HCT116 (cell line): ENCODE results near the gene TRIM66. TPM values are rescaled to one million over a fixed set of nuclear protein-coding genes. Genes with fewer than 3 reads are reported as not detected.

Experiments used
- ATAC-seq: fragments of 200-7000 bp; cut with Tn5 transposase; 2 replicates; pipeline ENCODE4 v1.9.1; 2020; ENCODE audit warnings: mild to moderate bottlenecking, moderate library complexity
- BruUV-seq: library from RNA; stranded (reverse); fragments of 400-500 nt; replicated peaks from 2 replicates; lab custom pipeline; 2021; lab: Mats Ljungman, UMichigan
- CTCF ChIA-PET: fragments of 300-600 bp; sonication (Branson Sonifier 250); formaldehyde crosslinking; loops from one replicate; lab custom pipeline; 2021; ENCODE audit warnings: antibody characterized with exemption; lab: Charles Lee
- POLR2A ChIA-PET: fragments of 300-600, 350-600 bp; sonication (Branson Sonifier 250); formaldehyde crosslinking; loops from one replicate; lab custom pipeline; 2021; ENCODE audit warnings: antibody characterized with exemption; lab: Charles Lee
- RAD21 ChIA-PET, 2 experiments: fragments of 300-600 bp; sonication (Branson Sonifier 250); formaldehyde crosslinking; loops; one replicate each; lab custom pipeline; 2023; ENCODE audit warnings: low total read pairs in 2 of 2; ENCODE audit not compliant: uncharacterized antibody in 2 of 2, unreplicated experiment in 2 of 2, low non-redundant PET in 1 of 2; lab: Charles Lee
- DNase-seq: peaks from one replicate; pipeline ENCODE4 v3.0.0-alpha.2; 2010; ENCODE audit warnings: low read depth, low spot score
- H2AFZ ChIP-seq: fragments of 200-600 bp; shearing (Covaris generic), sonication (generic); 2 replicates; pipeline ENCODE4 v1.6.1; 2017; ENCODE audit warnings: low read depth, mixed run types, mixed read lengths, antibody characterized with exemption, low read length; ENCODE audit not compliant: poor library complexity, severe bottlenecking
- H3K27ac ChIP-seq: 2 replicates; pipeline ENCODE4 v1.5.1; 2012; ENCODE audit warnings: low read depth, low read length
- H3K27me3 ChIP-seq: fragments of 200-600 bp; sonication (generic); 2 replicates; pipeline ENCODE4 v1.6.1; 2016; ENCODE audit warnings: mixed run types, low read length, mixed read lengths; ENCODE audit not compliant: insufficient read depth
- H3K36me3 ChIP-seq, 2 experiments: fragments of 200-500 bp in 1 of 2; fragments of 200-600 bp in 1 of 2; sonication (Bioruptor generic) in 1 of 2; sonication (generic) in 1 of 2; 2 replicates each; pipeline versions ENCODE4 v1.5.1 to v1.6.1; 2014 to 2016; ENCODE audit warnings: low read length in 2 of 2, inconsistent platforms in 1 of 2, mixed read lengths in 1 of 2, mixed run types in 1 of 2; ENCODE audit not compliant: insufficient read depth in 2 of 2, control insufficient read depth in 1 of 2
- H3K4me1 ChIP-seq, 2 experiments: fragments of 200-600 bp in 1 of 2; sonication (generic) in 1 of 2; 2 replicates each; pipeline versions ENCODE4 v1.5.1 to v1.6.1; 2012 to 2017; ENCODE audit warnings: low read length in 2 of 2, inconsistent platforms in 1 of 2, mild to moderate bottlenecking in 1 of 2, mixed read lengths in 1 of 2, mixed run types in 1 of 2, moderate library complexity in 1 of 2; ENCODE audit not compliant: insufficient read depth in 2 of 2, control insufficient read depth in 1 of 2
- H3K4me2 ChIP-seq: fragments of 200-600 bp; sonication (generic); 2 replicates; pipeline ENCODE4 v1.6.1; 2017; ENCODE audit warnings: mixed run types, low read length, mixed read lengths
- H3K4me3 ChIP-seq, 2 experiments: fragments of 200-600 bp in 1 of 2; sonication (generic) in 1 of 2; replicated peaks in 1 of 2; 2 replicates each; pipeline ENCODE4 v1.5.1; 2011 to 2016; ENCODE audit warnings: low read length in 2 of 2, control low read depth in 1 of 2, low read depth in 1 of 2, mild to moderate bottlenecking in 1 of 2, mixed read lengths in 1 of 2, mixed run types in 1 of 2
- H3K79me2 ChIP-seq: fragments of 200-600 bp; sonication (generic); 2 replicates; pipeline ENCODE4 v1.6.1; 2017; ENCODE audit warnings: mild to moderate bottlenecking, mixed run types, low read length, moderate library complexity, mixed read lengths; ENCODE audit not compliant: insufficient read depth
- H3K9ac ChIP-seq: fragments of 200-600 bp; sonication (generic); 2 replicates; pipeline ENCODE4 v1.6.1; 2016; ENCODE audit warnings: low read length, mixed read lengths
- H3K9me2 ChIP-seq: fragments of 200-600 bp; sonication (generic), shearing (Covaris generic); 2 replicates; pipeline ENCODE4 v1.6.1; 2017; ENCODE audit warnings: mixed run types, mild to moderate bottlenecking, moderate library complexity; ENCODE audit not compliant: insufficient read depth
- H3K9me3 ChIP-seq, 2 experiments: fragments of 200-500 bp in 1 of 2; fragments of 200-600 bp in 1 of 2; sonication (Bioruptor generic) in 1 of 2; sonication (generic) in 1 of 2; 2 replicates each; pipeline ENCODE4 v1.6.1; 2014 to 2017; ENCODE audit warnings: low read length in 2 of 2, mixed read lengths in 2 of 2, inconsistent platforms in 1 of 2, low read depth in 1 of 2, mild to moderate bottlenecking in 1 of 2, mixed run types in 1 of 2, moderate library complexity in 1 of 2; ENCODE audit not compliant: control insufficient read depth in 1 of 2, insufficient read depth in 1 of 2
- H4K20me1 ChIP-seq: fragments of 200-600 bp; sonication (generic), shearing (Covaris generic); 2 replicates; pipeline ENCODE4 v1.6.1; 2017; ENCODE audit warnings: mixed run types, mild to moderate bottlenecking, moderate library complexity; ENCODE audit not compliant: insufficient read depth
- CBX3 ChIP-seq: IDR thresholded peaks from 2 replicates; pipeline ENCODE4 v1.6.1; 2012; ENCODE audit warnings: low read depth
- EGR1 ChIP-seq: IDR thresholded peaks from 2 replicates; pipeline ENCODE4 v1.6.1; 2012; ENCODE audit warnings: low read depth
- EZH2 ChIP-seq: fragments of 200-600 bp; sonication (generic); IDR thresholded peaks from 2 replicates; pipeline ENCODE4 v1.6.1; 2017; ENCODE audit warnings: antibody characterized with exemption, mixed run types
- EZH2phosphoT487 ChIP-seq: fragments of 200-600 bp; IDR thresholded peaks from 2 replicates; pipeline ENCODE4 v1.6.1; 2018; ENCODE audit warnings: antibody characterized with exemption, borderline replicate concordance
- JUND ChIP-seq: IDR thresholded peaks from 2 replicates; pipeline ENCODE4 v1.6.1; 2012
- POLR2AphosphoS5 ChIP-seq: IDR thresholded peaks from 2 replicates; pipeline ENCODE4 v1.6.1; 2011; ENCODE audit warnings: mild to moderate bottlenecking, low read depth, low read length, moderate library complexity
- SP1 ChIP-seq: IDR thresholded peaks from 2 replicates; pipeline ENCODE4 v1.6.1; 2012; ENCODE audit warnings: low read depth
- TCF7L2 ChIP-seq: IDR thresholded peaks from 2 replicates; pipeline ENCODE4 v1.7.0; 2011; ENCODE audit warnings: borderline replicate concordance, inconsistent platforms; ENCODE audit not compliant: insufficient read depth, insufficient read length; ENCODE audit errors: extremely low read depth
- ZFX ChIP-seq: fragments of 450-650 bp; IDR thresholded peaks from 2 replicates; pipeline ENCODE4 v1.6.1; 2017
- intact Hi-C: fragments of 100-400 bp; cut with micrococcal nuclease; formaldehyde crosslinking; loops from 2 replicates; pipeline ENCODE4 v1.10.0; 2022
- total RNA-seq: library from RNA; stranded (reverse); gene quantifications from one replicate; pipeline ENCODE4 v1.2.1, GENCODE V29; 2021; ENCODE audit not compliant: unreplicated experiment
- TF ChIP-seq, protein P1 (sequence below): IDR thresholded peaks from 2 replicates; pipeline ENCODE4 v1.6.1; 2012
- TF ChIP-seq, protein P2 (sequence below): IDR thresholded peaks from 2 replicates; pipeline ENCODE4 v1.6.1; 2012
- TF ChIP-seq, protein P3 (sequence below): IDR thresholded peaks from 2 replicates; pipeline ENCODE4 v1.6.1; 2012; ENCODE audit warnings: low read depth
- TF ChIP-seq, protein P4 (sequence below): IDR thresholded peaks from 2 replicates; pipeline ENCODE4 v1.6.1; 2011; ENCODE audit warnings: mild to moderate bottlenecking, low read length, moderate library complexity; ENCODE audit not compliant: insufficient replicate concordance; ENCODE audit errors: extremely low read depth

TRIM66 gene
- total RNA-seq, 1 experiment from 2014 or later, result 24.8 TPM

DNA sequence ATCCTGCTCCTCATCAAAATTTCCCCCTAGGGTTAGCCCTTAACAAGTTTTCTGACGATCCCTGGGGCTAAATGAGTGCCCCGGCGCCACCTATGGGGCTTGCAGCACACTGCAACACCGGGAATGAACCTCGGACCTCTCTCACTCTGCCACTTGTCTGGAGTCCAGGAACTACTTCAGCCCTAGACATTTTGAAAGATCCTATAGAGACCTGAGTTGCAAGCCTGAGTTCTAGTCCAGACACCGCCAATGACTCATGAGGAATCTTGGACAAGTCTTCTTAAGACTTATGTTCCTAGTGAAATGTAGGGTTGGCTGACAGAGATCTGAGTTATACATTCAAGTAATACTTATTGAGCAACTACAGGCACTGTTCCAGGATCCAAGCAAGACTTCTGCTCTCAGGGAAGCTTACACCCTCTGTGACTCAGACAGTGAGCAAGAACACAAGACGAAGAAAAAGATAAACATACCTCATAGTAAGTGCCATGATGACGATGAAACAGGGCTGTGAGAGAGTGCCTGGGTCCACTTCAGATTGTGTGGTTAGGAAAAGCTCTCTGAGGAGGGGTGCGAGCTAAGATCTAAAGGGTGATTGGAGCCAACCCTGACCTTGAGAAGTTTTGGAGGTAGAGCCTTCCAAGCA is 78.3 kb downstream of the TRIM66 start (continued):
- TF ChIP-seq TCF7L2 (no peak), CBX3 (peak; percentile 36; the same call in 1 of the 2 replicates), POLR2AphosphoS5 (peak; percentile 14; the same call in 1 of the 2 replicates)

DNA sequence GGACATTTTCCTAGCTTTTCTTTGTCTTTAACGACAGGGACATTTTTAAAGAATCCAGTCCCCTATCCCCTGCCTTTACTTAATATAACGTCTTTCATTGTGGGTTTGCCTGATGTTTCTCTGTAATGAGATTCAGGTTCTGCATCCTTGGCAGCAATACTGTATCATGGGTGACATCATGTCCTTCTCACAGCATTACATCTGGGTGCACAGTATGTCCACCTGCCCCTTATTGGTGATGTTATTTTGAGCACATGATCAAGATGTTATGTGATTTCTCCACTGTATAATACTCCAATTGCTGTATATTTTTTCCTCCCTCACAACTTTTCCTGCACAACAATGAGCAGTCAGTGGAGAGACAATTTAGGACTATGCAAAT is 78.8 kb downstream of the TRIM66 start:
- intact Hi-C loops, result no loop called here
- DNase-seq (no peak), ATAC-seq (peak; percentile 47)
- TF ChIP-seq, protein P1, sequence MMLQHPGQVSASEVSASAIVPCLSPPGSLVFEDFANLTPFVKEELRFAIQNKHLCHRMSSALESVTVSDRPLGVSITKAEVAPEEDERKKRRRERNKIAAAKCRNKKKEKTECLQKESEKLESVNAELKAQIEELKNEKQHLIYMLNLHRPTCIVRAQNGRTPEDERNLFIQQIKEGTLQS, result no peak
- TF ChIP-seq, protein P2, sequence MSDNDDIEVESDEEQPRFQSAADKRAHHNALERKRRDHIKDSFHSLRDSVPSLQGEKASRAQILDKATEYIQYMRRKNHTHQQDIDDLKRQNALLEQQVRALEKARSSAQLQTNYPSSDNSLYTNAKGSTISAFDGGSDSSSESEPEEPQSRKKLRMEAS, result no peak; the same call in 1 of the 2 replicates
- TF ChIP-seq ZFX, result no peak
- no peak for TF ChIP-seq JUND
- TF ChIP-seq, protein P3, sequence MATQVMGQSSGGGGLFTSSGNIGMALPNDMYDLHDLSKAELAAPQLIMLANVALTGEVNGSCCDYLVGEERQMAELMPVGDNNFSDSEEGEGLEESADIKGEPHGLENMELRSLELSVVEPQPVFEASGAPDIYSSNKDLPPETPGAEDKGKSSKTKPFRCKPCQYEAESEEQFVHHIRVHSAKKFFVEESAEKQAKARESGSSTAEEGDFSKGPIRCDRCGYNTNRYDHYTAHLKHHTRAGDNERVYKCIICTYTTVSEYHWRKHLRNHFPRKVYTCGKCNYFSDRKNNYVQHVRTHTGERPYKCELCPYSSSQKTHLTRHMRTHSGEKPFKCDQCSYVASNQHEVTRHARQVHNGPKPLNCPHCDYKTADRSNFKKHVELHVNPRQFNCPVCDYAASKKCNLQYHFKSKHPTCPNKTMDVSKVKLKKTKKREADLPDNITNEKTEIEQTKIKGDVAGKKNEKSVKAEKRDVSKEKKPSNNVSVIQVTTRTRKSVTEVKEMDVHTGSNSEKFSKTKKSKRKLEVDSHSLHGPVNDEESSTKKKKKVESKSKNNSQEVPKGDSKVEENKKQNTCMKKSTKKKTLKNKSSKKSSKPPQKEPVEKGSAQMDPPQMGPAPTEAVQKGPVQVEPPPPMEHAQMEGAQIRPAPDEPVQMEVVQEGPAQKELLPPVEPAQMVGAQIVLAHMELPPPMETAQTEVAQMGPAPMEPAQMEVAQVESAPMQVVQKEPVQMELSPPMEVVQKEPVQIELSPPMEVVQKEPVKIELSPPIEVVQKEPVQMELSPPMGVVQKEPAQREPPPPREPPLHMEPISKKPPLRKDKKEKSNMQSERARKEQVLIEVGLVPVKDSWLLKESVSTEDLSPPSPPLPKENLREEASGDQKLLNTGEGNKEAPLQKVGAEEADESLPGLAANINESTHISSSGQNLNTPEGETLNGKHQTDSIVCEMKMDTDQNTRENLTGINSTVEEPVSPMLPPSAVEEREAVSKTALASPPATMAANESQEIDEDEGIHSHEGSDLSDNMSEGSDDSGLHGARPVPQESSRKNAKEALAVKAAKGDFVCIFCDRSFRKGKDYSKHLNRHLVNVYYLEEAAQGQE, result no peak
- TF ChIP-seq, protein P4, sequence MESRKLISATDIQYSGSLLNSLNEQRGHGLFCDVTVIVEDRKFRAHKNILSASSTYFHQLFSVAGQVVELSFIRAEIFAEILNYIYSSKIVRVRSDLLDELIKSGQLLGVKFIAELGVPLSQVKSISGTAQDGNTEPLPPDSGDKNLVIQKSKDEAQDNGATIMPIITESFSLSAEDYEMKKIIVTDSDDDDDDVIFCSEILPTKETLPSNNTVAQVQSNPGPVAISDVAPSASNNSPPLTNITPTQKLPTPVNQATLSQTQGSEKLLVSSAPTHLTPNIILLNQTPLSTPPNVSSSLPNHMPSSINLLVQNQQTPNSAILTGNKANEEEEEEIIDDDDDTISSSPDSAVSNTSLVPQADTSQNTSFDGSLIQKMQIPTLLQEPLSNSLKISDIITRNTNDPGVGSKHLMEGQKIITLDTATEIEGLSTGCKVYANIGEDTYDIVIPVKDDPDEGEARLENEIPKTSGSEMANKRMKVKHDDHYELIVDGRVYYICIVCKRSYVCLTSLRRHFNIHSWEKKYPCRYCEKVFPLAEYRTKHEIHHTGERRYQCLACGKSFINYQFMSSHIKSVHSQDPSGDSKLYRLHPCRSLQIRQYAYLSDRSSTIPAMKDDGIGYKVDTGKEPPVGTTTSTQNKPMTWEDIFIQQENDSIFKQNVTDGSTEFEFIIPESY, result no peak
- TF ChIP-seq EZH2phosphoT487, result no peak
- TF ChIP-seq EZH2, result no peak
- TF ChIP-seq EGR1, result no peak
- no peak for TF ChIP-seq SP1
- Histone ChIP-seq H3K36me3 (no peaks in the 10 kb centered on the region), H2AFZ (peak overlapping the region; percentile 58), H3K27me3 (no peaks in the 10 kb centered on the region), H3K27ac (no peak overlapping the region), H3K9me3 (no peaks in the 10 kb centered on the region), H4K20me1 (no peaks in the 10 kb centered on the region), H3K79me2 (no peaks in the 10 kb centered on the region), H3K9me2 (no peaks in the 10 kb centered on the region), H3K4me3 (no peak overlapping the region), H3K4me2 (peak overlapping the region; percentile 56), H3K9ac (no peak overlapping the region), H3K4me1 (peaks cover 2 to 16% of the 10 kb centered on the region in 2 experiments; a peak in 2 of 4 replicates)
- BruUV-seq, result no TSS peak
- ChIA-PET RAD21 (no interaction called here), CTCF (interaction anchor here (0.6 kb wide), 1 partner anchor 37 kb away, joined by 3 read pairs; no protein-coding TSS in a partner anchor), POLR2A (no interaction called here)
